PC-3 (cell line): ENCODE results near the gene SLC38A10. TPM values are rescaled to one million over a fixed set of nuclear protein-coding genes. Genes with fewer than 3 reads are reported as not detected.

Experiments
- ATAC-seq: fragments of 200-7000 bp; cut with Tn5 transposase; 2 replicates; pipeline ENCODE4 v1.9.1; 2020; ENCODE audit warnings: mild to moderate bottlenecking, moderate library complexity
- BruUV-seq: library from RNA; stranded (reverse); fragments of 400-500 nt; replicated peaks from 2 replicates; lab custom pipeline; 2021; lab: Mats Ljungman, UMichigan
- CTCF ChIA-PET: fragments of 300-600 bp; sonication (Branson Sonifier 250); formaldehyde crosslinking; loops from one replicate; lab custom pipeline; 2022; ENCODE audit warnings: antibody characterized with exemption; lab: Charles Lee
- POLR2A ChIA-PET: fragments of 300-600 bp; sonication (Branson Sonifier 250); formaldehyde crosslinking; loops from one replicate; lab custom pipeline; 2022; ENCODE audit warnings: antibody characterized with exemption; ENCODE audit not compliant: unreplicated experiment; lab: Charles Lee
- DNase-seq: peaks from one replicate; pipeline ENCODE4 v3.0.0-alpha.2; 2015
- H2AFZ ChIP-seq: fragments of 300-600 bp; sonication (generic); 2 replicates; pipeline ENCODE4 v1.6.0; 2016; ENCODE audit warnings: antibody characterized with exemption, low read length
- H3F3A ChIP-seq: fragments of 300-600 bp; sonication (generic); one replicate; pipeline ENCODE4 v1.6.0; 2017; ENCODE audit warnings: antibody characterized with exemption, low read length, control low read depth, mild to moderate bottlenecking; ENCODE audit not compliant: unreplicated experiment
- H3K27ac ChIP-seq: fragments of 300-600 bp; sonication (generic); 2 replicates; pipeline ENCODE4 v1.5.1; 2016; ENCODE audit warnings: mild to moderate bottlenecking, low read length
- H3K27me3 ChIP-seq: fragments of 300-600 bp; sonication (generic); 2 replicates; pipeline ENCODE4 v1.6.1; 2016; ENCODE audit warnings: low read length, mixed read lengths
- H3K36me3 ChIP-seq: fragments of 300-600 bp; sonication (generic); 2 replicates; pipeline ENCODE4 v1.6.1; 2016; ENCODE audit warnings: low read depth, mixed run types, low read length, mixed read lengths
- H3K4me1 ChIP-seq: fragments of 300-600 bp; sonication (generic); 2 replicates; pipeline ENCODE4 v1.5.1; 2016; ENCODE audit warnings: low read length; ENCODE audit not compliant: insufficient read depth
- H3K4me2 ChIP-seq: fragments of 300-600 bp; sonication (generic); 2 replicates; pipeline ENCODE4 v1.6.0; 2016; ENCODE audit warnings: low read length
- H3K4me3 ChIP-seq: fragments of 300-600 bp; sonication (generic); 2 replicates; pipeline ENCODE4 v1.5.1; 2016; ENCODE audit warnings: mild to moderate bottlenecking, low read length, mixed read lengths
- H3K79me2 ChIP-seq: fragments of 300-600 bp; sonication (generic); 2 replicates; pipeline ENCODE4 v1.6.1; 2017; ENCODE audit warnings: low read length, mixed read lengths
- H3K9ac ChIP-seq: fragments of 300-600 bp; sonication (generic); 2 replicates; pipeline ENCODE4 v1.6.0; 2016; ENCODE audit warnings: mild to moderate bottlenecking, low read length
- H3K9me2 ChIP-seq: fragments of 300-600 bp; sonication (generic); replicated peaks from 2 replicates; pipeline ENCODE4 v1.6.1; 2016; ENCODE audit warnings: mixed run types, low read length, mixed read lengths
- H3K9me3 ChIP-seq: fragments of 300-600 bp; sonication (generic); 2 replicates; pipeline ENCODE4 v1.6.1; 2016; ENCODE audit warnings: low read length, mixed read lengths
- H4K20me1 ChIP-seq: fragments of 300-600 bp; sonication (generic); 2 replicates; pipeline ENCODE4 v1.6.1; 2016; ENCODE audit warnings: low read length, mixed read lengths
- EZH2 ChIP-seq: fragments of 300-600 bp; sonication (generic); IDR thresholded peaks from one replicate; pipeline ENCODE4 v1.6.1; 2017; ENCODE audit warnings: antibody characterized with exemption, mild to moderate bottlenecking, low read length; ENCODE audit not compliant: unreplicated experiment
- EZH2phosphoT487 ChIP-seq: fragments of 300-600 bp; sonication (generic); IDR thresholded peaks from 2 replicates; pipeline ENCODE4 v1.6.1; 2018; ENCODE audit warnings: mild to moderate bottlenecking, antibody characterized with exemption, low read length, borderline replicate concordance
- intact Hi-C: fragments of 100-400 bp; cut with micrococcal nuclease; formaldehyde crosslinking; loops from 2 replicates; pipeline ENCODE4 v1.9.0; 2023
- total RNA-seq: library from RNA; depleted of rRNA; stranded (reverse); fragments of >200 nt; gene quantifications from 2 replicates; pipeline ENCODE4 v1.2.3, GENCODE V29; 2014
- TF ChIP-seq, protein P1 (sequence below): fragments of 300-600 bp; sonication (generic); conservative IDR thresholded peaks from 2 replicates; pipeline ENCODE4 v1.5.1; 2017; ENCODE audit warnings: antibody characterized with exemption, low read depth, mild to moderate bottlenecking, low read length

The SLC38A10 gene
- total RNA-seq, 1 experiment from 2014 or later: 77.8 TPM

GRCh38 chr17:81202318-81202717 is 92.8 kb downstream of the SLC38A10 start:
- Histone ChIP-seq H3K4me2 (no peak overlapping the region), H3K79me2 (no peaks in the 10 kb centered on the region)
- TF ChIP-seq, protein P1, sequence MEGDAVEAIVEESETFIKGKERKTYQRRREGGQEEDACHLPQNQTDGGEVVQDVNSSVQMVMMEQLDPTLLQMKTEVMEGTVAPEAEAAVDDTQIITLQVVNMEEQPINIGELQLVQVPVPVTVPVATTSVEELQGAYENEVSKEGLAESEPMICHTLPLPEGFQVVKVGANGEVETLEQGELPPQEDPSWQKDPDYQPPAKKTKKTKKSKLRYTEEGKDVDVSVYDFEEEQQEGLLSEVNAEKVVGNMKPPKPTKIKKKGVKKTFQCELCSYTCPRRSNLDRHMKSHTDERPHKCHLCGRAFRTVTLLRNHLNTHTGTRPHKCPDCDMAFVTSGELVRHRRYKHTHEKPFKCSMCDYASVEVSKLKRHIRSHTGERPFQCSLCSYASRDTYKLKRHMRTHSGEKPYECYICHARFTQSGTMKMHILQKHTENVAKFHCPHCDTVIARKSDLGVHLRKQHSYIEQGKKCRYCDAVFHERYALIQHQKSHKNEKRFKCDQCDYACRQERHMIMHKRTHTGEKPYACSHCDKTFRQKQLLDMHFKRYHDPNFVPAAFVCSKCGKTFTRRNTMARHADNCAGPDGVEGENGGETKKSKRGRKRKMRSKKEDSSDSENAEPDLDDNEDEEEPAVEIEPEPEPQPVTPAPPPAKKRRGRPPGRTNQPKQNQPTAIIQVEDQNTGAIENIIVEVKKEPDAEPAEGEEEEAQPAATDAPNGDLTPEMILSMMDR: no peak
- TF ChIP-seq EZH2phosphoT487 (no peak), EZH2 (no peak)

DNA sequence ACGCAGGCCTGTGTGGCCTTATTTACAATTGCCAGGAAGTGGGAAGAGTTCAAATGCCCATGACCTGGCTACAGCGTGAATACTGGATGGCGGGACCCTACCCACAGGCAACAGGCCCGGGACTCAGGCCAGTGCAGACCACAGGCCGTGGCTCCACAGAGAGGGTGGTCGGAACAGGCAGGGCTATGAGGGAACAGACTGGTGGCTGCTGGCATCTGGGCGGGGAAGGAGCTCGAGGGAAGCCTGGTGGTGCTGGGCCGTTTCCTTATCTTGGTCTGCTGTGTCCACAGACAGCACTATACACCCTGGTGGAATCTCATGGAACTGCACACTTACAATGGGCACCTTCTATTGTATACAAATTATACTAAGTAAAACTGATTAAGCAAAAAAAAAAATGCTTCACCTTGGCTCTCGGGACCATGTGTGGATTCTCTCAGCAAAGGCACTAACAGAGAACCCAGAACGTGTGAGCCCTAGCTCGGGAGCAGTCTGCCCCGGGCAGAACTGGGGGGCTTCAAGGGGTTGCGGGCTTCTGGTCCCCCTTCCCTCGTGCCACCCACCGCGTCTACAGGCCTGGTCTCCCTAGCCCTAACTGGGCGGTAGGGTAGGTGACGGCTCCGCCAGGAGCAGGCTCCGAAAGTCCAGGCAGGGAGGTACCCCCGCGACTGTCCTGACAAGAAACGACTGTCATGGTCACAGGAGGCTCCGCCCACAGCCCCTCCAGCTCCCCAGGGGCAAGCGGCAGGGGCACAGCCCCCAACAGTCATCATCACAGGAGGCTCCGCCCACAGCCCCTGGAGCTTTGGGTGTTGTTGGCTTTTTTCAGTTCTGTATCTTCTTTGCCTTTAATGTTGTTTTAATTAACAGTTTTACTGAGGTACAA is 94.2 kb downstream of the SLC38A10 start:
- Histone ChIP-seq H3K4me2 (no peak overlapping the region), H3K36me3 (no peaks in the 10 kb centered on the region), H3K79me2 (no peaks in the 10 kb centered on the region), H3K9me3 (no peaks in the 10 kb centered on the region), H3K27ac (no peak overlapping the region), H3F3A (no peaks in the 10 kb centered on the region), H3K9me2 (no peaks in the 10 kb centered on the region), H4K20me1 (no peaks in the 10 kb centered on the region), H3K9ac (no peak overlapping the region), H3K4me1 (no peaks in the 10 kb centered on the region), H3K4me3 (no peak overlapping the region), H3K27me3 (no peaks in the 10 kb centered on the region), H2AFZ (no peak overlapping the region)
- ATAC-seq (peak; percentile 96), DNase-seq (peak; percentile 79)
- CTCF ChIA-PET: interaction anchor here (0.6 kb wide), 2 partner anchors 58 to 947 kb away, joined by 3 read pairs; no protein-coding TSS in a partner anchor
- BruUV-seq: no TSS peak
- POLR2A ChIA-PET: no interaction called here
- TF ChIP-seq, protein P1: peak; percentile 62
- no peak for TF ChIP-seq EZH2
- intact Hi-C loops: loop anchor here (2.0 kb wide), 1 partner anchor 58 kb away; no protein-coding TSS in a partner anchor

More at GRCh38 chr17:81202318-81202717, 92.8 kb downstream of the SLC38A10 start:
- Histone ChIP-seq H3K27ac (no peak overlapping the region), H3K9ac (no peak overlapping the region), H2AFZ (no peak overlapping the region), H3K9me3 (no peaks in the 10 kb centered on the region), H3K27me3 (no peaks in the 10 kb centered on the region), H3K4me3 (no peak overlapping the region), H3K36me3 (no peaks in the 10 kb centered on the region), H3K9me2 (no peaks in the 10 kb centered on the region), H3K4me1 (no peaks in the 10 kb centered on the region), H3F3A (no peaks in the 10 kb centered on the region), H4K20me1 (no peaks in the 10 kb centered on the region)
- CTCF ChIA-PET: no interaction called here
- POLR2A ChIA-PET: no interaction called here
- DNase-seq (no peak), ATAC-seq (no peak)
- no TSS peak for BruUV-seq
- intact Hi-C loops: no loop called here

DNA sequence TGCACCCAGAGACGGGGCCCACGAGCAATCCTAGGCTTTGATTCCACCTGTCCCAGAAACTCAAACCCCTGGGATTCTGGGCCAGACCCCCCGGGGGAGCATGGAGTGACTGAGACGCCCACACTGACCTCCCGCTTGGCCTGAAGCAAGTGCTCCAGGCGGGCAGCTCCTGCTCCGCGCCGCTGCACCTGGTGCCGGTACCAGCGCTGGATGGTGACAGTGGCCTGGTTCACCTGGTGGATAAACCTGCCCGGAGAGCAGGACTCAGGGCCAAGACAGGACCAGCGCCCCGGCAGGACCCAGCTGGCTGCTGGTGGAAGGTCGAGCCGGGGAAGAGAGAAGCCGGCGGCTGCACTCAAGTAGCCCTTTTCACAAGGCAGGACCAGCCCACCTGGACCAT is 94.9 kb downstream of the SLC38A10 start:
- TF ChIP-seq EZH2 (no peak), EZH2phosphoT487 (no peak)
- TF ChIP-seq, protein P1: no peak
- Histone ChIP-seq H3K4me3 (no peak overlapping the region), H3K4me2 (no peak overlapping the region), H3K9me3 (no peaks in the 10 kb centered on the region), H4K20me1 (no peaks in the 10 kb centered on the region), H3F3A (no peaks in the 10 kb centered on the region), H3K79me2 (no peaks in the 10 kb centered on the region), H3K9me2 (no peaks in the 10 kb centered on the region), H2AFZ (no peak overlapping the region), H3K4me1 (no peaks in the 10 kb centered on the region), H3K9ac (no peak overlapping the region), H3K27ac (no peak overlapping the region), H3K27me3 (no peaks in the 10 kb centered on the region), H3K36me3 (no peaks in the 10 kb centered on the region)
- BruUV-seq: no TSS peak
- intact Hi-C loops: loop anchor here (2.0 kb wide), 1 partner anchor 57 kb away; no protein-coding TSS in a partner anchor
- ChIA-PET POLR2A (no interaction called here), CTCF (interaction anchor here (0.6 kb wide), 1 partner anchor 946 kb away, joined by 3 read pairs; no protein-coding TSS in a partner anchor)
- ATAC-seq (no peak), DNase-seq (no peak)
